Thoracic aorta (tissue), 2 donors: ENCODE data around the gene EBF4. TPM values are rescaled to one million over a fixed set of nuclear protein-coding genes. Genes with fewer than 3 reads are reported as not detected.

ENCODE experiments used
- ATAC-seq: fragments of 150-250 bp; one replicate; pipeline ENCODE4 v1.8.0; 2017; ENCODE audit warnings: low read depth; ENCODE audit not compliant: insufficient number of reproducible peaks, low FRiP score
- DNase-seq: peaks from one replicate; pipeline ENCODE4 v3.0.0-alpha.2; 2020; ENCODE audit warnings: low spot score
- H3K27ac ChIP-seq, 2 donors: fragments of 200-600 bp; sonication (generic); 1 replicate in 1 of 2; 2 replicates in 1 of 2; pipeline ENCODE4 v1.5.1; 2016; ENCODE audit warnings: mild to moderate bottlenecking in 2 of 2, moderate library complexity in 2 of 2
- H3K27me3 ChIP-seq: fragments of 200-600 bp; sonication (generic); replicated peaks from 2 replicates; pipeline ENCODE4 v1.6.0; 2016; ENCODE audit warnings: mild to moderate bottlenecking; ENCODE audit not compliant: insufficient read depth
- H3K36me3 ChIP-seq: fragments of 200-600 bp; sonication (generic); one replicate; pipeline ENCODE4 v1.5.1; 2016
- H3K4me1 ChIP-seq, 2 donors: fragments of 200-600 bp; sonication (generic); 1 replicate in 1 of 2; 2 replicates in 1 of 2; pipeline versions ENCODE4 v1.5.1 to v1.6.0; 2016; ENCODE audit warnings: low read depth in 2 of 2, mild to moderate bottlenecking in 1 of 2; ENCODE audit not compliant: control insufficient read depth in 1 of 2
- H3K4me3 ChIP-seq: fragments of 200-600 bp; sonication (generic); 2 replicates; pipeline ENCODE4 v1.5.1; 2016; ENCODE audit warnings: mild to moderate bottlenecking
- H3K9me3 ChIP-seq: fragments of 200-600 bp; sonication (generic); 2 replicates; pipeline ENCODE4 v1.5.1; 2016
- CTCF ChIP-seq: fragments of 200-600 bp; sonication (generic); IDR thresholded peaks from one replicate; pipeline ENCODE4 v1.5.1; 2019; ENCODE audit warnings: antibody characterized with exemption
- total RNA-seq, 2 donors: library from RNA; depleted of rRNA; stranded (reverse); fragments of >200 nt; gene quantifications; one replicate each; pipeline versions ENCODE4 v1.1.0 to v1.2.3, GENCODE V29; 2016

Gene EBF4
- total RNA-seq, 2 donors from 2014 or later: 14.1 to 16.6 TPM

GRCh38 chr20:2753461-2754040, 61.0 kb downstream of the EBF4 start:
- TF ChIP-seq CTCF: no peak
- no peaks in the 10 kb centered on the region for H3K9me3 ChIP-seq
- no peak for DNase-seq
- H3K27me3 ChIP-seq: no peaks in the 10 kb centered on the region
- H3K36me3 ChIP-seq: no peaks in the 10 kb centered on the region
- no peak for ATAC-seq
- H3K27ac ChIP-seq: no peak overlapping the region
- H3K4me3 ChIP-seq: no peak overlapping the region
- peaks cover 20 to 31% of the 10 kb centered on the region in 2 donors for H3K4me1 ChIP-seq

GRCh38 chr20:2754424-2754823, 61.8 kb downstream of the EBF4 start:
- no peak overlapping the region for H3K27ac ChIP-seq
- no peaks in the 10 kb centered on the region for H3K9me3 ChIP-seq
- ATAC-seq: no peak
- H3K4me3 ChIP-seq: no peak overlapping the region
- no peak for DNase-seq
- no peaks in the 10 kb centered on the region for H3K36me3 ChIP-seq
- no peak for TF ChIP-seq CTCF
- H3K27me3 ChIP-seq: no peaks in the 10 kb centered on the region
- H3K4me1 ChIP-seq: peaks cover 20 to 31% of the 10 kb centered on the region in 2 donors

GRCh38 chr20:2755451-2756055, 63.0 kb downstream of the EBF4 start:
- Histone ChIP-seq H3K9me3 (no peaks in the 10 kb centered on the region), H3K36me3 (no peaks in the 10 kb centered on the region), H3K4me1 (peaks cover 20 to 27% of the 10 kb centered on the region in 2 donors), H3K27me3 (no peaks in the 10 kb centered on the region), H3K27ac (no peak overlapping the region), H3K4me3 (no peak overlapping the region)
- DNase-seq (no peak), ATAC-seq (no peak)
- TF ChIP-seq CTCF: no peak

GRCh38 chr20:2756056-2756611, 63.6 kb downstream of the EBF4 start:
- ATAC-seq (no peak), DNase-seq (no peak)
- TF ChIP-seq CTCF: peak; percentile 37

GRCh38 chr20:2757001-2757400, 64.4 kb downstream of the EBF4 start:
- H3K27ac ChIP-seq: no peak overlapping the region
- H3K36me3 ChIP-seq: no peaks in the 10 kb centered on the region
- no peak for DNase-seq
- no peak for ATAC-seq
- H3K4me3 ChIP-seq: no peak overlapping the region
- H3K27me3 ChIP-seq: no peaks in the 10 kb centered on the region
- no peak for TF ChIP-seq CTCF
- peaks cover 8 to 12% of the 10 kb centered on the region in 2 donors for H3K4me1 ChIP-seq
- no peaks in the 10 kb centered on the region for H3K9me3 ChIP-seq

More at GRCh38 chr20:2756056-2756611, 63.6 kb downstream of the EBF4 start:
- Histone ChIP-seq H3K4me1 (peaks cover 14 to 21% of the 10 kb centered on the region in 2 donors), H3K9me3 (no peaks in the 10 kb centered on the region), H3K27ac (no peak overlapping the region), H3K4me3 (no peak overlapping the region), H3K36me3 (no peaks in the 10 kb centered on the region), H3K27me3 (no peaks in the 10 kb centered on the region)
